Ramos (cell line): ENCODE data around the gene DPPA5.

ENCODE experiments used
- in situ Hi-C: fragments of 300-500 bp; cut with MboI; formaldehyde crosslinking; loops from one replicate; pipeline ENCODE4 v1.14.3; 2022; ENCODE audit warnings: low sequenced_read_pairs; ENCODE audit not compliant: unreplicated experiment

Gene DPPA5

GRCh38 chr6:73308712-73309534 is 45.2 kb downstream of the DPPA5 start:
- in situ Hi-C loops = loop anchor here (25.0 kb wide), 1 partner anchor 697 kb away; the partner anchor contains the start of gene KCNQ5

GRCh38 chr6:73303773-73304172 is 50.3 kb downstream of the DPPA5 start:
- in situ Hi-C loops = loop anchor here (25.0 kb wide), 1 partner anchor 691 kb away; the partner anchor contains the start of gene KCNQ5
